C4-2B (cell line): ENCODE measurements around the gene RBM14.

Experiments
- ZFX ChIP-seq: fragments of 450-650 bp; IDR thresholded peaks from 2 replicates; pipeline ENCODE4 v1.6.1; 2017
- TF ChIP-seq, protein P1 (sequence below): fragments of 450-650 bp; conservative IDR thresholded peaks from 2 replicates; pipeline ENCODE4 v1.5.1; 2017; ENCODE audit warnings: mild to moderate bottlenecking

DNA sequence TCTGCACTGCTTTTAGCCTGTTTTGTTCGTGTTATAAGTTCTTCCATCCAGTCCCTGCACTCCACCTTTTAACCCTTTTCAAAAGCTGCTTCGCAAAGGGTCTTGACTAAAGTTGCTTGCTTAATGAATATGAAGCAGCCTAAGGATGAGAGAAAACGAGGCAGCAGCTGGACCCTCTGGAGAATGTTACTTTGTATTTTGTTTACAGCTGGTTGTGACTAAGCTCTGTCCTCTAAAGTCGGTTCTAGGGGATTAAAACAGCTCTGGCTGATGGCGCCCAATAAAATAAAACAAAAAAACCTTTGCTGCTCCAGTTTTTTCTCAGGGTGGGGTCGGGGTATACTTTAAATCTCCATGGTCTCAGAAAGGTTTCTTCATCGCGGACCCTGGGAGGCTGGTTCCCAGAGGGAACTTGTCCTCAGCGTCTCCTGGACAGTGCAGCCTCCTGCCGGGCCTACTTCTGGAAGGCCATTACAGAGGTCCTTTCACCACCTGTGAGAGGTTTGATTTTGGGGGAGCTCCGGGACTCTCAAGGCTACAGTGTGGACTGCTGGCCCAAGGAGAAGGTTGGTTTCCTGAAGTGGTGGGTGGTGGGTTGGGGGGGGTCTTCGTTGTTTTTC is 21.2 kb downstream of the RBM14 start:
- TF ChIP-seq, protein P1, sequence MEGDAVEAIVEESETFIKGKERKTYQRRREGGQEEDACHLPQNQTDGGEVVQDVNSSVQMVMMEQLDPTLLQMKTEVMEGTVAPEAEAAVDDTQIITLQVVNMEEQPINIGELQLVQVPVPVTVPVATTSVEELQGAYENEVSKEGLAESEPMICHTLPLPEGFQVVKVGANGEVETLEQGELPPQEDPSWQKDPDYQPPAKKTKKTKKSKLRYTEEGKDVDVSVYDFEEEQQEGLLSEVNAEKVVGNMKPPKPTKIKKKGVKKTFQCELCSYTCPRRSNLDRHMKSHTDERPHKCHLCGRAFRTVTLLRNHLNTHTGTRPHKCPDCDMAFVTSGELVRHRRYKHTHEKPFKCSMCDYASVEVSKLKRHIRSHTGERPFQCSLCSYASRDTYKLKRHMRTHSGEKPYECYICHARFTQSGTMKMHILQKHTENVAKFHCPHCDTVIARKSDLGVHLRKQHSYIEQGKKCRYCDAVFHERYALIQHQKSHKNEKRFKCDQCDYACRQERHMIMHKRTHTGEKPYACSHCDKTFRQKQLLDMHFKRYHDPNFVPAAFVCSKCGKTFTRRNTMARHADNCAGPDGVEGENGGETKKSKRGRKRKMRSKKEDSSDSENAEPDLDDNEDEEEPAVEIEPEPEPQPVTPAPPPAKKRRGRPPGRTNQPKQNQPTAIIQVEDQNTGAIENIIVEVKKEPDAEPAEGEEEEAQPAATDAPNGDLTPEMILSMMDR: no peak
- peak; percentile 37; the same call in 1 of the 2 replicates for TF ChIP-seq ZFX
